M059J (cell line): Measurements from ENCODE around the gene CNTFR. TPM values are rescaled to one million over a fixed set of nuclear protein-coding genes. Genes with fewer than 3 reads are reported as not detected.

Source experiments
- DNase-seq: peaks from one replicate; pipeline ENCODE4 v3.0.0-alpha.2; 2012; ENCODE audit warnings: low read depth
- total RNA-seq: library from RNA; depleted of rRNA; stranded (reverse); fragments of >200 nt; shearing (Covaris generic); gene quantifications from 2 replicates; pipeline ENCODE4 v1.2.3, GENCODE V29; 2014

CNTFR gene
- total RNA-seq, 1 experiment from 2014 or later, result 0.05 TPM

DNA sequence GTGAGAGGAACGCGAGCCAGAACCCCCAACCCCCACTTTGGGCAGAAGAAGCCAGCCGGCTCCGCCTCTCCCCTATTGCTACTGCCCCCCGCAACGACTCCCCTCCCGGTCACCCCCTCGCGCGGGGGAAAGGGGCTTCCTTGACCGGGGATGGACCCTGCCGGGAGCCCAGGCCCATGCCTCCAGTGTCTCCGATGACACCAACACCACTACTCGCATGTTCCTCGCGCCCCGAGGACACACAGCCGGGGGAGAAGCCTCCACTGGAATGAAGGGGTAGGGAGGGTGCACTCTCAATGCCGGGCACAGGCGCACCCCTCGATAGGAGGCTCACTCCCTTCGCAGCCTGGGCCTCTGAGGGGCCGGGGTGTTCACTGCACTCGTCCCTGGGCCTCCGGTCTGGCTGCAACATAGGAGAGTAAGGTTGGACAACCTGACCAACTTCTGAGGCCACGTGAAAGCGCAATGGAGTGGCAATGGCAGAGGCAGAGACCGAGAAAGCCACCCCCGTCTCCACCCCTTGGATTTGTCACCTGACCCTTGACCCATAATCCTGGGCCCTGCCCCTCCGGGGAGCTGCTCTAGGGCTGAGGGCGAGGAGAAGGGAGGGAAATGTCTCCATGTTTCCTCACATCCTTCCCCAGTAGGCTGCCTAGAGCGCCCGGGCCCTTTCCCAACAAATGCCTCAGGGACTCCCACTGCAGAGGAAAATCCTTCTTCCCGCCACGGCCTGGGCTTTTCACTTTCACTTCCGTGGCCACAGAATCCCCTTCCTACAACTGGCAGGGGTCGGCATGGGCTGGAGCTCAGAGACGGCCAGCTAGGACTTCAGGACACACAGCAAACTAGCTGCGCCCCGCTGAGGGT is 1.1 kb upstream of the CNTFR start:
- no peak for DNase-seq

DNA sequence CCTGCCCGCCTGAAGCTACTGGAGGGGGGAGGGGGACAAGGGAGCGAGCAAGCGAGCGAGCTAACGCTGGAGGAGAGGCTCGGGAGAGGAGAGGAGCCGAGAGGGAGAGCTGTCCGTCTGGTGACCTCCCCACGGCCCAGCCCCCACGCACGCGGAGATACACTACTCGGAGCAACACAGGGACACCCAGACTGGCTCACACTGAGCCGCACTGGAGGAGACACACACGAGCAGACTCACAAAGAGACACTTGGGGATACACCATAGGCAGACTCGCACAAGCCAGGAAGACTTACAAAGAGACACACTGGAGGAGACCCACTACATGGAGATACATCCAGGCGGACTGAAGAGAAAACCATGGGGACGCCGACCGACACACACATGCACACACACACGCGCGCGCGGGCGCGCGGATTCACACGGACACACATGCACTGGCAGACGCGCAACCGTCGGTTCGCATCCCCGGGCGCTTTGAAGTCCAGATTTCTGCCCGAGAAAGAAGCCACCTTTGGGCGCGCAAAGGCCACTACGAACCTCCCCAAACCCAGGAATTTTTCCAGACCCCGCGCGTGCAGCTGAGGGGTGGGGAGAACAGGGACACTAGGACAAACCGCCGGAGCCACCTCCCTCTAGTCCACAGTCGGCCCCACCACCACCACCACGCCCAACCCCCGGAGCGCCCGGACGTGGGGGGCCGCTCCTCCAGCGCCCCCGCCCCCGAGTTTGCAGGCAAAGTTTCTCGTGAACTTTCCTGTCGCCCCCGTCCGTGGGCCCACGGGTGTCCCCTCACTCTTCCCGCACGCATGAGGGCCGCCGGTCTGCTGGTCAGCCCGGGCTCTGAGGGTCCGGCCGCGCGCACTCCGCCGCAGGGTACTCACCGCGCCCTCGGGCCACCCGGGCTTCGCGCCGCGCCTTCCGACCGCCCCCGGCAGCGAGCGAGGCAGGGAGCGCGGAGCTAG is 571 bp downstream of the CNTFR start:
- no peak for DNase-seq

DNA sequence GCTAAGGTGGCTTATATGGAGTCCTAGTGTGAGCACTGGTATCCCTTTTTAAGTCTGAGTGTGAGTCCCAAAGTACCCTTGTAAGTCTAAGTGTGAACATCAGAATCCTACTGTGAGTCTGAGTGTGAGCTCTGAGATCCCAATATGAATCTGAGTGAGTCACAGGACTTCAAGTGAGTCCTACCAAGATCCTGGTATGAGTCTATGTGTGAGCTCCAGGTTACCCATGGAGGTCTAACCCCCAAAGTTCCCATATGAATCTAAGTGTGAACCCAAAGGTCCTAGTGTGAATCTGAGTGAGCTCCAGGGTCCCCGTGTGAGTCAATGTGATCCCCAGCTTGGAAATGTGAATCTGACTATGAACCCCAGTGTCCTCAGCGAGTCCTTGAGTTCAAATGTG is 2.3 kb downstream of the CNTFR start:
- no peak for DNase-seq

DNA sequence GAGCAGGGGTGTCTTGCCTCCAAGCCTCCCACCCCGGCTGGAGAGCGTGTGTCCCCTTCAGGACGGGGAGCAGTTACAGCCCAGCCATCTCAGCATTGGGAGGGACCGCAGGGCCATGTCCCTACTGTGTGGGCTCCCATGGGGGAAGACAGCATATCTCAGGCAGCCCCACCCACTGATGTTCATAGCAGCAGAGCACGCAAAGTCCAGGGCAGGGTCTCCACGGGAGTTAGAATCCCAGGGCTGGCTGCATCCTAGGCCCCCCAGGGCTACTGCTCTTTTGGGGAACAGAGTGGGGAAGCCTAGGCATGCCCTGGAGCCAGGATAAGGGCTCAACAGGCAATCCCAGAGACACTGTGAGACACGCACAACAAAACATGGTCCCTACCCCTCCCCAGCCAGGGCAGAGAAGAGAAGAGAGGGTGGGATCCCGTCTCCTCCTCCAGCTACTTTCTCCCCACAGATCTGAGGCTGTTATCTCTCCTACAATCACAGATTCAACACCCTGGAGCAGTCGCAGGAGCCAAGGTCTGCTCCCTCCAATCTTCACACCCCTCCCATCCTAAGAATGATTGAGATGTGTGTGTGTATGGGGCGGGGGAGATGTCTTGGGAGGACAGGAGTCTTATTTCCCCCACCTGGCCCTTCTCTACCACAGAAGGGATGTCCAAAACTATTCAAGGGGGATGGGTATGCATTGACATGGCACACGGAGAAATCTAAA is 3.4 kb downstream of the CNTFR start:
- DNase-seq, result no peak

DNA sequence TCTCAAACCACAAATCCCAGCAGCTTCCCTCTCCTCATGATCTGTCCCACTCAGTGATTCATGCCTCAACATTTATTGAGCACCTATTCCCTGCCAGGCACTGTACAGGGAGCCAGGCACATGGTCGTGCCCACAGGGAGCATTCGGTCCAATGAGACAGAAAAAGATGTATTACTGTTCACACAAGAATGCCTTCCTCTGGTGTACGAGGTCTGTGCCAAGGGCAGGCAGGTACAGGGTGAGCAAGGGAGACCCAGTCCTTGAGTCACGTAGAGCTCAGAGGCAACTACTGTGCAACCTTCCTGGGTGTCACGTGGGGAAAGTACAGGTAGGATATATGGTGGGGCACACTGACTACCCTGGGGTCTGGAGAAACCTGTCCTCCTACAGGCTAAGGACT is 4.6 kb downstream of the CNTFR start:
- DNase-seq, result no peak

DNA sequence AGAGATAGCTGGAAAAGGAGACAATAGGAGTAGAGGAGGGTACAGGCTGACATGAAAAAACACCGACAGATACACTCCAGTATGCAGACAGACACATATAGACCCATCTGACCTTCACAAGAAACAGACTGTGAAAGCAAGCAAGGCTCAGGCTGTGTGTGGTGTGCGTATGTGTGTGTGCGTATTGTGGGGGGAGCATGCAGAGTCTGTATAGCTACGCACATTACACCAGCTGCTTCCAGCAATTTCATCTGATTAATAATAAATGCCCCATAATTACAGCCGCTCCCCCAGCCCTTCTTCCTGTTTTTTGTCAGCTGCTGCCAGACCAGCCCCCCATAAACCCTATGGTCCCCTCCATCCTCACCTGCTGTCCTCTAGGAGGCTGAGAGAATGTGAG is 6.7 kb downstream of the CNTFR start:
- no peak for DNase-seq

DNA sequence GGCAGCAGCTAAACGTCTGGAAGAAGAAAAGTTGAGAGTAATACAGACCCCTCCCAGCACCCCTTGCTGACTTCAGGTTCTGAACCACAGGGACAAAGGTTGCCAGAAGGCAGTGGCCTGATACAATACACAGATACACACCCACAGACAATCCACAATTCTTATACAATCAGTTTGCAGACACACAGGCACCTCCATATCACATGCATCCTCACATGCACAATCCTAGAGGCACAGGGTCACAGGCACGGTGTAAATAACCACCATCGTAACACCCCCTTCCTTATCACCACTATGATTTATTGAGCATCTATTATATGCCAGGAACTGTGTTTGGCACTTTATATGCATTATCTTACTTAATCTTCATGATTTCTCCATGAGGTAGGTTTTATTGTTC is 8.2 kb downstream of the CNTFR start:
- no peak for DNase-seq

DNA sequence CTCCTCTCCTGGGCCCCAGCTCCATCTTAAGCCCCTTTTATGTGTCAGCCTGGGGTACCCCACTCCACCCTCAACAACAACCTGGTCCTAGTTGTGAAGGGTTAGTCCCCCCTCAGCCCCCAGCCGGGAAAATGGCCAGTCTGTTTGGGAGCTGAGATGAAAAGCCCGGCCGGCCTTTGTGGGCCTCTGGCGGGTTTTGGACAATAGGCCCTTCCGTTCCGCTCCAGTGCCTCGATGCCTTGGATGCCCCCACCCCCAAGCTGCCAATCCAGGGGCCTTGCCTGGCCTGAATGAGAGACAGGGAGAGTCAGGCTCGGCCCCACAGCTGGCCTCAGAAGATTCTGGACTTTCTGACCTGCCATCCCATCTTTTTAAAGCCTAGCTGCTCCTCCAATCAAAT is 9.2 kb downstream of the CNTFR start:
- DNase-seq, result no peak

DNA sequence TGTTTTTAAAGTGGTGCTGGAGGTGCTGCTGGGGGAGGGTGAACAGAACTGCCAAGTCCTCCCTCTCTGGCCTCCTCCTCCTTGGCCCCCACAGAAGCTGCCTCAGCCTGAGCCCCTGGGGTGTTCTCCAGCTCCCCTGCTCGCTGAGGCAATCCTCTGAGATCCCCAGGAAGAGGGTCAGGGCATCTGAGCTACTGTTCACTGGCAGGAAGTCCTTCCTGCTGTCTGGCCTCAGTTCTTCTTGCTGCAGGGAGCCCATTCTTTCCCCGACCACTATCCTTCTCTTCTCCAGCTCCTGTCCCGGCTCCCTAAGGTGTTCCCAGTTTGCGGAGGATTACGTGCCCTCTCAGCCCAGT is 9.7 kb downstream of the CNTFR start:
- DNase-seq, result no peak

DNA sequence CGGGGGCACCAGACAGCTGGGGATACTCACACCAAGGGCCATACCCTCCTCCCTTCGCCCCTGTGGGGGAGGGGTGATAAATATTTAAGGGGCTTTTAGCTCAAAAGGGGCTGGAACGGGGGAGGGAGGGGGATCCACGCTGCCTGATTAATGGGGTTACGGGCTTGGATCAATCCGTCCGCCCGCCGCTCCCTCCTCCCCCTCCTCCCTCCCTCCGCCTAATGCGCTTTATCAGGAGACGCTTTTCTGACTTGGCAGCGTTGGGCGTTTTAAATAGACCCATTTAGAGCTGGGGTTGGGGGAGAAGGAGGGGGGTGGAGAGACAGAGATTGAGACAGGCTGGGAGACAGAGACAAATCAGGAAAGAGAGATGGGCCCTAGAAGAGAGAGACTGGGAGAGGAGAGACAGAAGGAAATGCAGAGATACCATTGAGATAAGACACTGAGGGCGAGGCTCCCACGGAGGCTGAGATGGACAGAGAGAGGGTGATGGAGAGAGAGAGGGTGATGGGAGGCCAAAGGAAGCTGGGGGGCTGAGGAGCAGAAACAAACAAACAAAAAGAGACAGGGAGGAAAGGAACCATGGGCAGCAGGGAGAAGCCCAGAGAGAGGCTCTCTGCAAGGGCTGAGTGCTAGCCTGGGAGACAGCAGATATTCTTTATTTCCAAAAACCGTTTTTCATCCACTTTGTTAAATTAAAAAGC is 10.3 kb downstream of the CNTFR start:
- DNase-seq, result no peak

DNA sequence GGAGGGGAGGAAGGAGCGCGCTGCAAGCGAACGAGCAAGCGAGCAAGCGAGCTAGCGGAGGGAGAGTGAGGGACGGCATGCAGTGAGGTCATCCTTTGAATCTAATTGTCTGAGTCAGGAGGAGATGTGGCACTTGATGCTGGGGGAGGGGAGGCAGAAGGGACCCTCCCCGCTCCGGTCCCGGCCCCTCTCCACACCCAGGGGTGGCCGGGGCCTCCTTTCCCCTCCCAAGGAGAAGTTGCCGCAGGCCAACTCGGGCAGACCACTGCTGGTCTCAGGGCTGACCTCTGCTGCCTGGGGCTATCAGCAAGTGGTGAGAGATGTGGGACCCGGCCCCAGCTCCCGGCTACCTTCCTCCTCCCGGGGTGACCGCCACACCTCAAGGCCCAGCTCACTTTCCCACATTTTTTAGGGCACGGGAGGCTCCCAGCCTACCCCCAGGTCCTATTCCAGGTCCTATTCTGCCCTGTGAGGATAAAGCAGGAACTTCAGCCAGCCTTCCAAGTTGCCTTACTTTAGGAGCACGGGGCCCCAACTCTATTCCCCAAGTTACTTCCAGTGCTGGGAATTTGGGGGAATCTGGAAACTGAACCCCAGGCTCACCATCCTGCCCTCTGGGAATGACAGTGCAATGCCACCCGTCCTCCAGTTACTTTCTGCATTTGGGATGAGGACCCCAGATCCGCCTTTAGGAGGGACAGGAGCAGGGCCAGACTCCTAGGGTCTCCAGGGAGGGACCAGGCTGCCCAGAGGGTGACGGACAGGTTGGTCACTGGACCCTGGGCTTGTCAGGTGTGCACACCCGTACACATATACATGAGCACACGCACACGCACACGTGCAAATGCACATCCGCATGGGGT is 11.1 kb downstream of the CNTFR start:
- peak; percentile 66 for DNase-seq

DNA sequence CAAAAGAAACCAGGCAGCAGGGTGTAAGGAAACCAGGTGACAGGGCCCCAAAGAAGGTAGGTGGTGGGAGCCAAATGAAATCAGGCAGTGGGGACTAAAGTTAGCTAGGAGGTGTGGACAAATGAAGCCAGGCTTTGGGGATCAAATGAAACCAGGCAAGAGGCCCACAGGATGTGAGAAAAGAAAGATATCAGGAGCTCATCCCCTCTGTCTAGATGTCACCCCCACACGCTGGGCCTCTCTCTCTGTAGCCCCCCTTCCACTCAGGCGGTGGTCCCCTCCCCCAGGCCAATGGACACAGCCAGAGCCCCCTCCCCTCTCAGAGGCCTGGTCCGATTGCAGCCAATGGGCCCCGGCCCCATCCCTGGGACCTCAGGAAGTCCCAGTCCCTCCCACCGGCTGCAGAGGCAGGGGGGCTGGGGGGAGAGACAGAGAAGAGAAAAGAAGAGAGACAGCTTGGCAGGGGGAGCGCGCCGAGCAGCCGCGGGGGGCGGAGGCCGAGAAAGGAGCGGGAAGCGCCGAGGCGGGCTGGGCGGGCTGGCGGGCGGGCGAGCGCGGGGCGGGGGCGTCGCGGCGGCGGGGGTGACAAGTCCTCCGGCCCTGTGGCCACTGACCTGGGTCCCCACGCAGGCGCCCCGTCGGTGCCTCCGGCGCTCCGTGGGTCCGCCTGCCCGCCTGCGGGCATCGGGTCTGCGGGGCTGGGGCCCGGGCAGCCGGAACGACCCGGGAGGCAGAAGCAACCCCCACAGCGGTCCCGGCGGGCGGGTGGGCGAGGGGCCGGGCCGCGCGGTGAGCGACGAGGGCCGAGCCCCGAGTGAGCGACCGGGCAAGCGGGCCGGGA is 11.9 kb downstream of the CNTFR start:
- DNase-seq, result no peak

DNA sequence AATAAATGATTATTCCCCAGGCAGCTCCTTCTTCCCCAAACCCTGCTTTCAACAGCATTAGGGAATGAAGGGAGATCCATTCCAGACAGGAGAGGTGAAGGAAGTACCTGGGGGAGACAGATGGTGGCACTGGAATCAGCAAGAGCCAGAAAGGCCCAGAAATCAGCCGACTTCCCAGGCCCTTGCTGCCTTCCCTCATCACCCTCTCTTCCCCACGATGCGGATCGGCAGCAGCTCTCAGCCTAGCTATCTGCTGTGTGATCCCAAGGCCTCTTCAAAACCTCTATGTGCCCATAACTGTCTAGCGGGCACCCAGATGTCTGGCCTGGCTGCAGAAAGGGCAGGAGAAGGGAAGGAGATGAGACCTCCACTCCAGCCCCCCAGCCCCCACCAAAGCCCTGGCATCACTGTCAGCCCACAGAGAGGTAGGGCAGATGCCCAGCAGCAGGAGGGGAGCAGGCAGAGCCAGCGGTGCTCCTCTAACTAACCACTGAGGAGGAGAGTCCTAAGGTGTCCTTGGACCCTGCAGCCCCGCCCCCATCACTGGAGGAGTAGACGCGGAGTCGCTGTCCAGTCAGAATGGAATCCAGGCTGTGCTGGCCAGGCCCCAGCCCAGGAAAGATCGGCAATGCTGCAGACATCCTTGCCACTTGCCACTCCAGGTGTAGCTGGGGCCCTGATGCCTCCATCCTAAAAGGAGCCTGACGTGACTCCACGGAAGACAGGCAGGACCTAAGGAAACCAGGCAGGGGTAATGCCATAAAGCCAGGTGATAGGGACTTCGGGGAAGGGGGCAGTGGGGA is 12.7 kb downstream of the CNTFR start:
- no peak for DNase-seq

DNA sequence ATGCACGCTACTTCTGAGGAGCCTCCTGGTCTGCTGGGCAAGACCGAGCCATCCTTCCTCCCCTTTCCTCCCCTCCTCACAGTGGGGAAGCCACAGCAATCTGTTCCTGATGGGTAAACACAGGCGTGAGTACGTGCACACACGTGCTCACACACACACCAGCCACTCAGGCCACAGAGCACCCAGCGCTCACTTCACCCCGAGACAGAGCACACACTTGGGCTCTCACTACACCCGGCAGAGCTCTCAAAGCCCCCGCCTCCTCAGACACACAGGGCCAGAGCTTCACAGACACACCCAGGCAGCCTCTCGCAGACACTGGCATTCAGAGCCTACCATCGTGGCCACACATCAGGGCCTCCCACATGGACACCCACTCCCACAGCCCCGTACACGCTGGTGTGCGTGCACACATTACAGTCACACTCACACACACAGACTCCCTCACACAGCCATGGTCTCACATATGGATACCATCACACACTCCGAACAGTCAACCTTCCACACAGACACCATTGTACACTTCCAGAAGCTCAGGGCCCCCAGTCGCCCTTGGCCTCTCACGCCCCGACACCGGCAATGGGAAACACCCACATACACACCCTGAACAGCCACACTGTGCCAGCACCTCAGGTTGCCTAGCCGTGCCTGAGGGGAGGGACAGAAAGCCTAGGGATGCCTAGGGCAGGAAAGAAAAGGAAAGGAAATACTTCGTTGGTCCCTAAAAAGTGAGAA is 13.5 kb downstream of the CNTFR start:
- no peak for DNase-seq

DNA sequence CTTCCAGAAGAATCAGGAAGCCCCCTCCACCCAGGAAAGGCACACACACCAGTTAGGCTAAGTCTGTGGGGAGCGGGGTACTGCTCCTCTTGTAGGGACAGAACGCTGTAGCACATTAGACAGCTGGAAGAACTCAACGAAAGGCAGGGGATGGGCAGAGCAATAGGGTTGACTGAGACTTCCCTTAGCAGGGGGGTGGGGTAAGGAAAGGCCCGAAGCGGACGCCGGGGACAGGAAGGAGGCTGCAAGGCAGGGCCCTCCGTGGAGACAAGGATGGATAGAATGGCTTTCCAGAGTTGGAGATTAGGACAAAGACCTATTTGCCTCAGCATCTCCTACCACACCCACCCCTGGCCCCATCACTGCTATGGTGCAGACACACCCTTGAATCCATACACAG is 14.3 kb downstream of the CNTFR start:
- no peak for DNase-seq

DNA sequence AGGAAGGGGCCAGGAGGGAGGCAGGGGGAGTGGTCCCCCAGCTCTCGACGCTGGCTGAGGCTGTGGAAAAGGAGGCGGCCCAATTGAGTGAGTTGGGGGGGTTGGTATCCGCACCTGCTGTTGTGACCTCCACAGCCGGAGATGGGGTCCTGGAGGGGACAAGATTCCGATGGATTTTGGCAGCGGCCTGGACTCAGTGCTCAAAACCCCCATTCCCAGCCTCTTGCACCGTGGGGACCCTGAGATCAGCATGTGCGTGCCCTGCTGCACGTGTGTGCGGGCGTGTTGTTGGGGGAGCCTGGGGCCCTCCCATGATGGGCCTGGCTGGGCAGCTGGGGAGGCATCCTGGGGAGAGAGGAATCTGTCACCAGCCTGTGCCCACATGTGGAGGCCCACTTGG is 15.0 kb downstream of the CNTFR start:
- no peak for DNase-seq

DNA sequence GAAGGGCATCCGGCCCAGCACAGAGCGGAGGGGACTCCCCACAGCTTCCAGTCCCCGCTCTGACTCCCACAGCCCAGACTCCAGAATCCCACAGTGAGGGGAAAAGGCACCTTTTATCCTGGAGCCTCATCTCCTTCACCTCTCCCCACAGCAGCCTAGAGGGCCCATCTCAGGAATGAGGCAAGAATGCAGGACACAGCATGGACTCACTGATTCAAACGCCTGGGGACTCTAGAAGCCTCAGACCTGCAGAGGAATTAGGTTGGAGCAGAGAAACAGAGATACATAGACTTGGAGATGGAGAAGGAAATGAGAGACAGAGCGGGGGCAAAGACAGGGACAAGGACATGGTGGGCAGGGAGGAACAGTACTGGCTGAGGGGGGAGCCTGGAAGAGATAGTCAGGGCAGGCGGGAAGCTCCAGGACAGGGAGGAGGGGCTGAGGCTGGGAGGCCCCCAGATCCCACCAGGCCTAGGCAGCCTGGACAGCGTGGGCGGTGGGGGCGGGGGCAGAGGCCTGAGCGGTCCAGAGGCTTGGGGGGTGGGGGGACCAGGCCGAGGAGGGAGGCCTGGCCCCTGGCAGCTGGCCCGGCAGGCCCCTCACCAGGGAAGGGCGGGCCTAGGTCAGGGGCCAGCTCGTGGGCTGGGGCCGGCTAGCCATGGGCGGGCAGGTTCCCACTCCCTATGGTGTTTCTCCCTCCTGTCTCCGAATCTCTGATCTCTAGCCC is 15.8 kb downstream of the CNTFR start:
- DNase-seq, result no peak
